ENCODE data around the gene DARS1.

DNA sequence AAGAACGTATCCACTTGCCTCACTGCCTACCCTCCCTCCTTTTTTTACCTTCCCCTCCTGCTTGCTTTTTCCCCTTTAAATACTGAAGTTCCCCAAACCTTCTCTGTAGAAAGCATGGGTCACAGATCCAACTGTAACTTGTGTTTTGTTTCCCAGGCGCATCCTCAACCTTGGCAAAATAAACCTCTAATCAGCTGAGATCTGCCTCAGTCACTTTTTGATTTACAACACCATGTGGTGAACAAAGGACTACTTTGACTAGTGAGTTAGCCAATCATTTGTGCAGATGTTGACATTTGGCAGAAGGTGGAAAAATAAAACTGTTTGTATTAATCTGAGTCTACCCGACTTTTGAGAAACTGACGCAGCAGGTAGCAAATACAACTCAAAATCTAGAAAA lies 85.9 kb downstream of the DARS1 start:
- TF ChIP-seq, protein P1, sequence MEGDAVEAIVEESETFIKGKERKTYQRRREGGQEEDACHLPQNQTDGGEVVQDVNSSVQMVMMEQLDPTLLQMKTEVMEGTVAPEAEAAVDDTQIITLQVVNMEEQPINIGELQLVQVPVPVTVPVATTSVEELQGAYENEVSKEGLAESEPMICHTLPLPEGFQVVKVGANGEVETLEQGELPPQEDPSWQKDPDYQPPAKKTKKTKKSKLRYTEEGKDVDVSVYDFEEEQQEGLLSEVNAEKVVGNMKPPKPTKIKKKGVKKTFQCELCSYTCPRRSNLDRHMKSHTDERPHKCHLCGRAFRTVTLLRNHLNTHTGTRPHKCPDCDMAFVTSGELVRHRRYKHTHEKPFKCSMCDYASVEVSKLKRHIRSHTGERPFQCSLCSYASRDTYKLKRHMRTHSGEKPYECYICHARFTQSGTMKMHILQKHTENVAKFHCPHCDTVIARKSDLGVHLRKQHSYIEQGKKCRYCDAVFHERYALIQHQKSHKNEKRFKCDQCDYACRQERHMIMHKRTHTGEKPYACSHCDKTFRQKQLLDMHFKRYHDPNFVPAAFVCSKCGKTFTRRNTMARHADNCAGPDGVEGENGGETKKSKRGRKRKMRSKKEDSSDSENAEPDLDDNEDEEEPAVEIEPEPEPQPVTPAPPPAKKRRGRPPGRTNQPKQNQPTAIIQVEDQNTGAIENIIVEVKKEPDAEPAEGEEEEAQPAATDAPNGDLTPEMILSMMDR (IDR thresholded peaks at IDR 0.05) = no peak
- TF ChIP-seq POLR2A (IDR thresholded peaks at IDR 0.05) = no peak

Measured in tibial nerve (tissue), 3 donors.